Fibroblast of the aortic adventitia (primary cell): ENCODE data around the gene CABP7. TPM values are rescaled to one million over a fixed set of nuclear protein-coding genes. Genes with fewer than 3 reads are reported as not detected.

ENCODE experiments used
- DNase-seq: peaks from one replicate; pipeline ENCODE4 v3.0.0-alpha.2; 2010; ENCODE audit warnings: low read depth
- H3K4me3 ChIP-seq: 2 replicates; pipeline ENCODE4 v1.5.1; 2011; ENCODE audit warnings: low read depth, mild to moderate bottlenecking, control low read depth, low read length, moderate library complexity
- CTCF ChIP-seq: IDR thresholded peaks from 2 replicates; pipeline ENCODE4 v1.5.1; 2011; ENCODE audit warnings: mild to moderate bottlenecking, low read length, control low read depth, inconsistent platforms; ENCODE audit not compliant: insufficient read depth
- total RNA-seq: library from RNA; depleted of rRNA; stranded (reverse); fragments of >200 nt; gene quantifications from 2 replicates; pipeline ENCODE4 v1.2.3, GENCODE V29; 2012; ENCODE audit warnings: low replicate concordance

CABP7 gene
- total RNA-seq, 1 donor: not detected

DNA sequence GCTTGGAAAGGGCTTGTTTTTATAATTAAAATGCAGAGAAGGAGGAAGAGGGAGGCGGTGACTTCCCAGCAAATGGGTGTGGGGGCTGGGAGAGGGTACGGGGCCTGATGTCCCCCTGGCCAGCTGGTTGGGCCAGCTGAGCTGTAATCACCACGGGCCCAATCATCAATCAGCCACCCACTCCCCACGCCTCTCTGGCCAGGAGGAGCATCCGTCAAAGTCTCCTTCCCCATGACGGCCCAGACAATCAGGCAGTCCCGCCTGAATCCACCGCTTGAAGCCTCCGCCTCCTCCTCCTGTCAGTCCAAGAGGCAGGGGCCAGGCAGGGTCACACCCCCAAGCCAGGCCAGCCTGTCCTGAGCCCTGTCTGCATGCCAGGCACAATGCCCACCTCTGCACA, 13.3 kb upstream of the CABP7 start:
- H3K4me3 ChIP-seq: no peak overlapping the region
- no peak for DNase-seq
- no peak for TF ChIP-seq CTCF

- no peak for DNase-seq
- no peak for TF ChIP-seq CTCF
- no peak overlapping the region for H3K4me3 ChIP-seq
These were observed 12.8 kb upstream of the CABP7 start for GRCh38 chr22:29707010-29707409.

- DNase-seq: no peak
- no peak for TF ChIP-seq CTCF
- H3K4me3 ChIP-seq: no peak overlapping the region
These were observed 12.3 kb upstream of the CABP7 start for GRCh38 chr22:29707471-29707870.

DNA sequence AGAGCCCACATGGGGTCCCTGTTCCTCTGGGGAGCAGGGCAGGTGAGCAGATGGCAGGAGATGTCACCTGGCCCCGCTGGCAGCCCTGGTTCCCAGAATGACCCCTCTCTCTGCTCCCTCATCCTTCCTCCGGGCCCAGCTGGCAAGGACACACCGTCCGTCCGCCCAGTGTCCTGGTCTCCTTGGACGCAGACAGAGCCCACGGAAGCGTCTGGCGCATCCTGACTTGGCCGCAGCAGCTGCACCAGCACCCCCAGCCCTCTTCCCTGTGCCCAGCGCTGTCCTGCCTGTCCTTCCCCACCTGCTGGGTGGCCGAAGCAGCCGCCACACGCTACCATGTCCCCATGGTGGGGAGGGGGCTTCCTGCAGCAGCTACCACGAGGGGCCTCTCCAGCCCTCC, 9.6 kb upstream of the CABP7 start:
- TF ChIP-seq CTCF: no peak
- no peak for DNase-seq
- H3K4me3 ChIP-seq: no peak overlapping the region

- TF ChIP-seq CTCF: no peak
- no peak overlapping the region for H3K4me3 ChIP-seq
- DNase-seq: no peak
These were observed 8.7 kb upstream of the CABP7 start for GRCh38 chr22:29710922-29711593.

GRCh38 chr22:29712119-29712518, 7.7 kb upstream of the CABP7 start:
- H3K4me3 ChIP-seq: no peak overlapping the region
- no peak for TF ChIP-seq CTCF
- DNase-seq: no peak

- no peak for TF ChIP-seq CTCF
- no peak overlapping the region for H3K4me3 ChIP-seq
- no peak for DNase-seq
These were observed 6.6 kb upstream of the CABP7 start for GRCh38 chr22:29713156-29713727.
